ENCODE results near the gene ARHGAP26.

ARHGAP26 gene, protein sequence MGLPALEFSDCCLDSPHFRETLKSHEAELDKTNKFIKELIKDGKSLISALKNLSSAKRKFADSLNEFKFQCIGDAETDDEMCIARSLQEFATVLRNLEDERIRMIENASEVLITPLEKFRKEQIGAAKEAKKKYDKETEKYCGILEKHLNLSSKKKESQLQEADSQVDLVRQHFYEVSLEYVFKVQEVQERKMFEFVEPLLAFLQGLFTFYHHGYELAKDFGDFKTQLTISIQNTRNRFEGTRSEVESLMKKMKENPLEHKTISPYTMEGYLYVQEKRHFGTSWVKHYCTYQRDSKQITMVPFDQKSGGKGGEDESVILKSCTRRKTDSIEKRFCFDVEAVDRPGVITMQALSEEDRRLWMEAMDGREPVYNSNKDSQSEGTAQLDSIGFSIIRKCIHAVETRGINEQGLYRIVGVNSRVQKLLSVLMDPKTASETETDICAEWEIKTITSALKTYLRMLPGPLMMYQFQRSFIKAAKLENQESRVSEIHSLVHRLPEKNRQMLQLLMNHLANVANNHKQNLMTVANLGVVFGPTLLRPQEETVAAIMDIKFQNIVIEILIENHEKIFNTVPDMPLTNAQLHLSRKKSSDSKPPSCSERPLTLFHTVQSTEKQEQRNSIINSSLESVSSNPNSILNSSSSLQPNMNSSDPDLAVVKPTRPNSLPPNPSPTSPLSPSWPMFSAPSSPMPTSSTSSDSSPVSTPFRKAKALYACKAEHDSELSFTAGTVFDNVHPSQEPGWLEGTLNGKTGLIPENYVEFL

DNA sequence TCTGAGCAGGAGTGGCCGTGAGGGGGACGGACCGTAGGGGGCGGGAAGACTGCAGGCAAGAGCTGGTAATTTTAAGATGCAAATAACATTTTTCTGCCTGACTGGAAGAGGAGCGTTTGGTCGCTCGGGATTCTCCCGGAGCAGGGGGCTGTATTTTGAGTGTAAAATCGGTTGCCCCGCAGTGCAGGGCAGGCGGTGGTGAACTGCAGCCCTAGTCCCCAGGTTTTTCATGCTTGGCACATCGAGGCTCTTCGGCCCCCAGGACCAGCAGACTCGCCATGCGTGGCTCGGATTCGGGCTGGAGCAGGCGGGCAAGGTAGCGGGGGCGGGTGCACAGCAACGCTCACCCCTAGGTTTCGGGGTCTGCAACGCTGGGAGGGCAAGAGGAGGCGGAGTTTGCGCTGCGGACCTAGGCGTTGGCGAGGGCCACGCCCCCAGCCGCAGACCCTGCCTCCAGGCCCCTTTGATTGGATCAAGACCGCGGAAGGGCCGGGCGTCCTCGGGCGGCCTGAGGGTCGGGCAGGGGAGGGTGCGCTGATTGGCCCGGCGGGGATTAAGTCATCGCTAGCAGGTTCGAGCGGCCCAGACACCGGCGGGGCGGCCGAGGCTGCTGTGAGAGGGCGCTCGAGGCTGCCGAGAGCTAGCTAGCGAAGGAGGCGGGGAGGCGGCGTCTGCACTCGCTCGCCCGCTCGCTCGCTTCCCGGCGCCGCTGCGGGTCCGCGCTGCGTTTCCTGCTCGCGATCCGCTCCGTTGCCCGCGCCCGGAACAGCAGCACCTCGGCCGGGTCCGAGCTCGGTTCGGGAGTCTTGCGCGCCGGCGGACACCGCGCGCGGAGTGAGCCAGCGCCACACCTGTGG lies at the start of gene ARHGAP26:
Gene ARHGAP26, plus strand, starts transcription at position 585 of the 857 bp plus-strand sequence. CDS start 385 bp downstream, outside the sequence.
- peak; percentile 94 for DNase-seq

DNA sequence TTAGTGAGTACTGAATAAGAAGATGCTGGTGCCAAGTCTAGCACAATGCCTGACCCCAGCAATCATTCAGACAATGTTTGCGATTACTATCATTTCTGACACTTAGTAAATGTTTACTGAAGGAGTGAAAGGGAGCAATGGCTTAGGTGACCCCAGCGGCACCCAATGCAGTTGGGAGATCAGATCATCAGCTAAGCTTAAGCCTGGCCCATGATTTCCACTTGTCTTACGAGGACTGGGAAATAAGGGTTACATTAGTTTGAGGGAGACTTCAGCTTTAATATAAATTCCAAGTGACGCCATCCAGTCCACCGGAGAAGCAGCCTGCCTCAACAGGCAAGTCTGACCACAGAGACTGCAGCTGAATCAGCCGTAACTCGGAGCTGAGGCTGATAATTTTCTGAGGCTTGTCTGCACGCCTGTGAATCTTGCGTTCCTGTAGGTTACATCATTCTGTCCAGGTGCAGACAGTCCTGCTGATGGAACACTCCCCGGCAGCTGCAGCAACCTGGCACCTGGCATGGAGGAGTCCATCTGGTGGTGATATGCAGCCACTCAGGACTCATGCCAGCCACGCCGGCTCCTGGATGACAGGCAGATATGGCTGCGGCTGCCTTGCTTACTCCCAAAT lies 49.4 kb upstream of the ARHGAP26 start:
- DNase-seq, result peak; percentile 39

DNA sequence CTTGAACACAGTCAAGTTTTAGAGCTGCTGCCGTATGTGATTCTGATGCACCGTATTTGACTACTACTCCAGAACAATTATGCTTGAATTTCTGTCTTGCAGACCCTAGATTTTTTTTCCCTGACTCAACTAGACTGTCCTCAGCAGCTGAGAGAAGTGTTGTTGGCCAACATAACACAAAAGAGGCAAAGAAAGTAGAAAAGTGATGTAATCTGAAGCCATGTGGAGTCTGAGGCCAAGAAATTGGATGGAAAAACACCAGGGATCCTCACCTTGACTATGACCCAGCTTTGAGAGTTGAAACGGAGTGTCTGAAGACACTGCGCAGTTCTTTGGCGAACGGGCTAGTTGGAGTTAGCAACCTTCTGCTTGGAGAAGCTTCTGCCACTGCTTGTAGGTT lies 48.0 kb upstream of the ARHGAP26 start:
- DNase-seq, result peak; percentile 39

DNA sequence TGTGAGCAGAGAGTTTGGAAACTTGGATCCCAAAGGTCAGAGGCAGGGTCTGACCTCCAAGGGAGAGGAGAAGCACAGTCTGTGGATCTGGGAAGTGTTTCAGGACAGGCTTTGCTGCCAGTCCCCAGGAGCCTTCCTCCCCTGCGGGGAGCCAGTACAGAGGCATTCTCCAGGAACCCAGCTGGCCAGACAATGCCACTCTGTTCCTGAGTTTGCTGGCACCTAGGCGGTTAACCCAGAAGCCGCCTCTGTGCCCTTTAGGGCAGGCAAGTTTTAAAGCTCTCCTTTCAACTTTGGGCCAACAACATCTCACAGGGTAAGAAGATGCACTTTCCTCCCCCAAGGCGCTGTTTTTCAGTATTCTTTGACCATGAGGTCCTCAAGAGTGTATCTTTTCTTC lies 47.3 kb upstream of the ARHGAP26 start:
- no peak for DNase-seq

DNA sequence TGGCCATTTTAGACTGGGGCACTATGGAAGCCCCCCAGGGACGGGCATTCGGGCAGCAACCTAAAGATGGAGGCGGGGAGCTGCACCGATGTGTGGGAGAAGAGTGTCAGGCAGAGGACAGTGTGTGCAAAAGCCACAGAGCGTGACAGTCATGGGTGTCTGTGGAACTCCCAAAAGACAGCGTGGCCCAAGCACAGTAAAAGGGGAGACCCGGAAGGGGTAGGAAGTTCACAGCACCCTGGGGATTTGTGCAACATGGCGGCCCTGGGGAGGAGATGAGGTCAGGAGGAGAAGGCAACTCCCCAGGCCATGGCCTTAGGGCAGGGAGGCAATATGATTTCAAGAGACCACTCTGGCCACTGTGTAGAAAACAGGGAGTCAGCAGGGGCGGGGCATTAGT lies 45.4 kb upstream of the ARHGAP26 start:
- no peak for DNase-seq

DNA sequence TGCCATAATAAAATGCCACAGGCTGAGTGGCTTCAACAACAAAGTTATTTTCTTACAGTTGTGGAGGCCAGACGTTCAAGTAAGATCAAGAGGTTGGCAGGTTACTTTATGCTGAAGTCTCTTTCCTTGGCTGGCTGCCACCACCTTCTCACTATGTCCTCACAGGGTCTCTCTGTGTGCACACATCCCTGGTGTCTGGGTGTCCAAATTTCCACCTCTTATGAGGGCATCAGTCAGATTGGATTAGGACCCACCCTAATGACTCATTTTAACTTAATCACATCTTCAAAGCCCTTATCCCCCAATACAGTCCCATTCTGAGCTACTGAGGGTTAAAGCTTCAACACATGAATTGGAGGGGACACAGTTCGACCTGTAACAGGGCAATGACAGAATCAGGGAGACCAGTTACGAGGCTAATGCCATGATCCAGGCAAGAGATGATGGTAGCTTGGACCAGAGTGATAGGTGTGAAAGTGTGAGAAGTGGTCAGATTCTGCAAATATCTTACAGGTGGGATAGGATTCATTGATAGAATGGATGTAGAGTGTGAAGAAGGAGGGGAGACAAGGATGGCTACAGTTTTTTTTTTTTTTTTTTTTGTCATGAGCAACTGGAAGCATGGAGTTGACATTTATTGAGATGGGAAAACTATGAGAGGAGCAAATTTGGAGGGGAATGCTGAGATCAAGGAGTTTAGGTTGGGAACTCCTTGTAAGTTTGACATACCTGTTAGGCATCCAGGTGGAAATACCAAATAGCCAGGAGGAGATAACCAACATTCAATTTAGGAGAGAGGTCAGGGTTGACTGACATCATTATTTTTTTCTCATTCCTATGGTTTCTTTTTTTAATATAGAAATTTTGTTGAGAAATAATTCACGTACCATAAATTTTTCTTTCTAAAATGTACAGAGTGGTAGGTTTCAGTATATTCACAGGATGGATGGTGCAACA lies 44.7 kb upstream of the ARHGAP26 start:
- no peak for DNase-seq

DNA sequence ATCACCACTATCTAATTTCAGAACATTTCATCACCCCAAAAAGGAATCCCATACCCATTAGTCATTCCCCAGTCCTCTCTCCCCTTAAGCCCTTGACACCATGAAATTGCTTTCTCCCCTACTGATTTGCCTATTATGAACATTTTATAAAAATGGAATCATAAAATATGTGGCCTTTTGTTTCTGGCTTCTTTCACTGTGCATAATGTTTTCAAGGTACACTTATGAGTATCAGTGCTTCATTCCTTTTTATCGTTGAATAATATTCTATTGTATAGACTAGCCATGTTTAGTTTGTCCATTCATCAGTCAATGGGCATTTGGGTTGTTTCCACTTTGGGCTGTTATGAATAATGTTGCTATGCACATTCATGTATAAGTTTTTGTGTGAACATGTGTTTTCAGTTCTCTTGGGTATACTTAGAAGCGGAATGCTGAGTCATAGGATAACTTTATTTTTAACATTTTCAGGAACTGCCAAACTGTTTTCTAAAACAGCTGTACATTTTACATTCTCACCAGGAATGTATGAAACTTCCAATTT lies 43.9 kb upstream of the ARHGAP26 start:
- DNase-seq, result peak; percentile 96

DNA sequence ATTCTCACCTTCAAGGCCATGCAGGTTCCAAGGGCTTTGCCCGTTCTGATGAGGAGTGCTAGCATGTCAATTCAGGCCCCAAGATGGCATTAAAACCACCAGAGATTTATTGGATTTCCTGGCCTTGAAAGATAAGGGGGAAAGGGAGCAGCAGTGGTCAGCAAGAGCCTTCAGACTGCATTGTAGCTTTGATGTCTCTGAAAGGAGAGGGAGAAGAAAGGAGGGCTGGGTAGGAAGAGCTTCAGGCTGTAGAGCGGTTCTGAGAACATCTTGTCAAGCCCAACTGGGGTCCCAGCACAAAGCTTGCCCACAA lies 42.5 kb upstream of the ARHGAP26 start:
- no peak for DNase-seq

DNA sequence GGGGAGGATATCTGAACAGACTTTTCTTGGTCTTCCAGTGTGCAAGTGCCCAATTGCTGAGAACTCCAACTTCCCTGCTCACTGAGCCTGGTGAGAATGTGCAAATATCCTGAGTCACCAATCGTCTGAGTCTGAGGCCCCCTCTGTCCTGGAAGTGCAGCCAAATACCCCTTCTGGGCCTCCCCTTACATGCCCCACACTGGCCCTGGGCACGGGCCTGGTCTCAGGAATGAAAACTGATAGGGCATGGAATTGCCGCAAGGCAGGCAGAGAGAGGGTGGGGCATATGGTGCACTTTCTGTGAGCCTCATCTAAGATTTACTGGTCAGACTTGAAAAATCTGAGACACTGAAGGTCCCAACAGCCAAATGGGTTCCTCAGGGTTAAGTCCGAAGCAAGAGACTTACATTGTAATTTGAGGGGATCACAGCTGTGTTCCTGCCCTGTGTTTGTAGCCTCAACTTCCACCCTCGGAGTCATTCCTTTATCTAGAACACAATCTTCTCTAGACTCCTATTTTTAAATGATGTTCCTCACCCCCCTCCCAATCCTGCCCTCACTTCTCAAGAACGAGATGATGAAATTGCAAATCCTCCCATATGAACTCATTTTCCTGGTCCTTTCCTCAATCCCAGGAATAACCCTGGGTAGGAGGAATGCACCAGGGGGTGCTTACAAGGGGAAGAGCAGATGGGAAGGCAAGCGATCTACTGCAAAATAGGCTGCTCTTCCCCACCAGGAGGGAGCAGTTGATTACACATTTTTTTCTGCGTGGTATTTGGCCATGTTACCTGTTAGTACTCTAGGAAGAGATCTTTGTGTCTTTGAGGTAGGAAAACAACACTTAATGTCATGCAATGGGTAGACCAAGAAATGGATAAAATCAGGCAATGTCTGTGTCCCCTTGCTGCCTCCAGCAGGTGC lies 34.6 kb upstream of the ARHGAP26 start:
- DNase-seq, result no peak

DNA sequence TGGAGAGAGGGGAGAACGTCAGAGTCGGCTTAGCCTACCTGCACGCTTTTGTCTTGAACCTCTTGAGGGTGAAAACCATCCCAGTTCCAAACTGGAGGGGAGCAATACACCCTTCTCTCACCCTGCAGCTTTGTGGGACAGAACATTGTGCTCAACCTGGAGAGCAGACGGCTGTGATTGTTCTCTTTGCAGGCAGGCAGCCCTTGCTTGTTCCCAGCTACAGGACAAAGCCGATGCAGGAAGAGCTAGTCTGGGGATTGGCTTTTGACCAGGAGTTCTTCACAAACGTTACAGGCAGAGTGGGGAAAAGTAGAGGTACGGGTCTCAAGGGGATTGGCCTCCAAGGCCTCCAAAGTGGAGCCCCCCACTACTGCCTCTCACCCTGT lies 33.9 kb upstream of the ARHGAP26 start:
- DNase-seq, result no peak

DNA sequence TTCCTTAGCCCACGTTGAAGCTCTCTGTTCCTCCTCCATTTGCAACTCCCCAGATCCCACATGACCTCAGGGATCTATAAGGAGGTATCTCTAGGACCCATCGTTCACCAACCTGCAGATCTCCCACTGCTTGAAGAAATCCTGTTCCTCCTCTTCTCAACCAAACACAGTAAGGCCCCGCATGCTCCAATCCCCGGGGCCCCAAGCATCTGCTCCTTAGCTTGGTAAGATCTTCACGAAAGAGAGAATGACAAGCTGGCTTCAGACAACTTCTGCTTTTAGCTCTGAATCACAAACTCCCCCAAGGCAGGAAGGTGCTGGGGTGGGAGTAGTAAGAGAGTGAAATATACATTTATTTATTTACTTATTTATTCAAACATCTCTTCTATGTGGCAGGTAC lies 33.0 kb upstream of the ARHGAP26 start:
- no peak for DNase-seq

DNA sequence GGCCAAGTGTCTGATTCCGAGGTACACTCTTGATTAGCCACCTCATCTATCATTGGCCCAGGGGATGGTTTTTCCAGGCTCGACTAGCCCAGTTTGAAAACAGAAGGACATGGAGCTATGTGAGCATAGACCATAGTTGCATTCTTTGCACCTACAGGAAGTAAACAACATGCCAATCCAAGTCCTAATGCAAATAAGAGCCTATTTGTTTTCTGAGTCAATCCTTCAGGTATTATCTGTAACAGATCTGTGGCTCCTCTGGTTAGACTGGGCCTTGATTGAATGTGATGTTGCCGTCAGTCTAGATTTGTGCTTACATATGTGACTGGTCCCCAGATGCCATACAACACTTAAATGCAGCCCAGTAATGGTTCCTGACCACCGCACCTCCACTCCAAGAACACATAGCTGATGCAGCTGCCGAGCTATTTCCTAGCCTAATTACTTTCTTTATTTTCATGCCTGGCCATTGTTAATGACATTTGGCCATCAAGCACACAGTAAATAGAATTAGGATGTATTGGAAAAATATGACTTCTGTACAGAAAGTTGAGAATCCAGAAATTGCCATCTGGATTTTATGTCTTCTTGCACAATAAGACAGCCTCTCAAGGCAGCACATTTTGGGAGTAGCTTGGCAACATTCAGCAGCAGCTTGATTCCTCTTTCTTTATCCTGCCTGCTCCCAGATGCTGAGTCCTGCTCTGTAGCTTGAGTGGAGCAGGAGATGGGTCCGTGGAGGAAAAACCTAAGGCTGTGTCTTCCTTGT lies 29.5 kb upstream of the ARHGAP26 start:
- DNase-seq, result peak; percentile 56

DNA sequence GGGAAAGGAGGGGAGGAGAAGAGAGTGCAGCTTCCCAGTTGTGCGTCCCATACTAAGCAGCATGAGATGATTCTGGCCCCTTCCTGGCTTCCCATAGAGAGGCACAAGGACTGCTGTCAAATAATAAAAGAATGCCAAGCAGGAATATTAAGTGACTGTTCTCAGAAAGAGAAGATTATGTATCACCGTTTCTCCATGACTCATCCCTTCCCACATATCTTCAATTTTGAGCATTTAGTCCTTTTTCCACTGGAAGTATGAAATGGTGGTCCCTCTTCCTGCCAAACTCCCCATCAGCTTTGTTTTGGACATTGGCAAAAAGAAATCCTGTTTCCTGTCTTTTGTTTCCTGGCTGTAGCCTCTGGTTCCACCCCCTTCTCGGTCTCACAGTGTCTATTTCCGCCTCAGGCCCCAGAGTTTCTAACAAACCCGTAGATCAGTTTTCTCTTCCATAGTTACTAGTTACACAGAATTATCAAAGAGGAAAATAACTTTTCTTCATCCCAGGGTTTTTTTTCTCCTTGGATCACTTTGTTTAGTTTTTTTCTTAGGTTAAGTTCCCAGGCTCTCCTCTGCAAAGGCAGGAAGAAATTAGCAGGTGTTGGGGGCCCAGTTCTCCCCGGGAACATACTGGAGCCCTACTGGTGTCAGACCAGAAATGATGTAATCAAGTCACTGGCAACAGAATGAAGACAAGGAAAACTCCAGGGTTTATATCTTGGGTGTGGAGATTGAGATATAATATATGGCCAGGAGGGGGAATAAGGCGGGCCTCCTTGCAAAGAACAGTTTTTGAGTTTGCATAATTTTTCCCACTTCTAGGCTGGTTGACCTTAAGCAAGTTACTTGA lies 26.4 kb upstream of the ARHGAP26 start:
- peak; percentile 53 for DNase-seq

DNA sequence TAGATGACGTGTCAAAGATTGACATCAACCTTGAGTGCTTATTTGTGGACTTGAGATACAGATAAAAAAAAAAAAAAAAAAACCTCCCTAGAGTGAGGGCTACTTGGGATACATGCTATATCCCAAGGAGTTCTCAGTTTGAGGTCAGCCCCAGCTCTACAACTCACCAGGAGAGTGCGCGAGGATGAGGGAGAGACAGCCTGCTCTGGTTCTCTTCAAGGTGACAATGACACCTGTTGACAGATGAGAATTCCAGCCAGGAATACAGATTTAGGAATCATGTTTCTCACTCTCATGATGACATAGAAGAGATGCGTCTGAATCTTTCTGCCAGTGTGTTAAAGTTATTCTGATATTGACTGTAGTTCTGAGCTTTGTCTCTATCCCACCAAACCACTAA lies 24.9 kb upstream of the ARHGAP26 start:
- no peak for DNase-seq

DNA sequence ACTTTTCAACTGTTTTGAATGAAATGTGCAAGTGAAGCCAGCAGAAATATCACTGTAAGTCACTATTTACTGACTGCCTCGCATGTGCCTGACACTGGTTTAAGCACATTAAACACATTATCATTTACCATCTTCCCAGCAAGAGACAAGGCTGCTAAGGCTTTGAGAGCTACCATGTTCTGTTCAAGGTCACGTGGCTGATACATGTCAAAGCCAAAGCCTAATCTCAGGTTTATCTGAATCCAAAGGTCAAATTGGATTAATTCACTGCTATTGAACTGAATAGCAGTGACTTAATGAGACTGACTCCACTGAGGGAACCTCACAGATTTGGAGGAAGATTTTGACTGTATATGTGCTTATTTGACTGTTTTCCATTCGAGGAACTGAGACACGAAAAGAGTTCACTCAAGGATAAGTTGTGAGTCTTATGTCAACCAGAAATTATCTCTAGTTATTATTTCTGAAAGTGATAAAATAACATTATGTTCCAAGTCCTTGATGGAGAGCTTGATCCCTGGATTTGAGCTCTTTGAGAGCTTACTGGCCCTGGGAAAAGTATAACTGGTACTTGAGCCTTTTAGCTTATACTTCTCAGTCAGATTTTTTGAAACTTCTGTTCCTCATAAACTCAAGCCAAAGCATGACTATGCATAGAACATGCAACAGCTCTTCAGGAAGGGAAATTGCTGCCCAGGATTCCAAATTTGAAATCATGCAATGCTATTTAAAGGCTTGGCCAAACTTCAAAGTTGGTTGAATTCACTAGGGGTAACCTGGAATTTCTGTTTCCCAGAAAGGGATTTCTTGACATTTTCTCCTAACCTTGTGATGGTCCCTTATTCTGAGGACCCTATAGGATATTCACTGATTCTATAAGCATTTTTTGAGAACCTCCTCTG lies 23.4 kb upstream of the ARHGAP26 start:
- peak; percentile 60 for DNase-seq

DNA sequence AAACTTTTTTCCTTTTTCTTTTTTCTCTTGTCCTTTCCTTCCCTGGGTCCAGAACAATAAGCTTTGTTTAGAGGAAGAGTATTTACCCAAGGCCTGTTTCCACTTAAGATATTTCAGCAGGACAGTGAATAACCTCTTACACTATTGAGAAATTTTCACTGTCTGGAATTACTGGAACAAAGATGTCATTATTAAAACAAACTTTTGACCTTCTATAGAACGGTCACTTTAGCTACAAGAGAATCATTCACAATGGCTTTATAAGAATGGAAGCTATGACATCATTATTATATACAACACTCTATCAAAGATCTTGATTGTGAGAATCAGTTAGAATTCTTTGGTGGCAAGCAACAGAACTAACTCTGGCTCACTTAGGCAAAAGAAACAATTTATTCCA lies 22.0 kb upstream of the ARHGAP26 start:
- DNase-seq, result no peak

DNA sequence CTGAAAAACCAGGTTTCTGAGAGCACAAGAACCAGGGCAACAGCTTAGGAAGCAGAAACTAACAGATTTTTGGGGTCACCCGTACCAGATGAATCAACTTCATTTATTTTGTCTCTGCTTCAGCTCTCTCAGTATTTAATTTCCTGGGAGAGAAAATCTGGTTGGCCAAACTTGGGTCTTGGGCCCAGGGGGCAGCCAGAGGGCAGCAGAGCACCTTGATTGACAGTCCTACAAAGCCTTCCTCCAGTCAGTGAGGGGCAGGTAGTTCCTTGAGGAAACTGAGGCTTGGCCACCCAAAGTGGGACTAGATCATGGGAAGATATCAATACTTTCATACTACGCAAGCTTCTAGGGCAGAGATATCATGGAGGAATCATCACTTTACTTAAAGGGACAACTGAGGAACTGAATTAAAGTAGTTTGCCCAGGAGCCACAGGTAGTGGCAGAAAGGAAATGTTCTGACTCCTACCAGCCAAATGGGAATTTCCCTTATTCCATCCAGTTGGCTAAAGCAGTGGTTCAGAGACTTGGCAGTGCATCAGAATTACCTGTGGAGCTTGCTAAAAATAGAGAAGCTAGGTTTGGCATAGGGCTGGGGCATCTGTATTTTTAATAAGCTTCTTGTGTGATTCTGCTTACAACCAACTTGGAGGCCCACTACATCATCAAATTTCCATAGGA lies 21.5 kb upstream of the ARHGAP26 start:
- no peak for DNase-seq

Measured in fibroblast of skin of right quadriceps (primary cell).